SK-N-SH (cell line): Measurements from ENCODE around the gene RDX. TPM values are rescaled to one million over a fixed set of nuclear protein-coding genes. Genes with fewer than 3 reads are reported as not detected.

Experiments
- CTCF ChIA-PET: fragments of 300-600, 350-600 bp; formaldehyde crosslinking; extraction: SDS; loops from one replicate; lab custom pipeline; 2021; lab: Yijun Ruan, JAX
- POLR2A ChIA-PET: fragments of 350-600 bp; sonication (Branson Sonifier 250); formaldehyde crosslinking; extraction: SDS; loops from one replicate; lab custom pipeline; 2020; ENCODE audit warnings: antibody characterized with exemption, inconsistent platforms; lab: Yijun Ruan, JAX
- DNase-seq: peaks from one replicate; pipeline ENCODE4 v3.0.0; 2012
- H2AFZ ChIP-seq: fragments of 200-600 bp; sonication (generic); 2 replicates; pipeline ENCODE4 v1.8.1; 2016; ENCODE audit warnings: antibody characterized with exemption, mild to moderate bottlenecking, low read depth
- H3F3A ChIP-seq: fragments of 200-600 bp; sonication (generic); replicated peaks from 2 replicates; pipeline ENCODE3; 2016; ENCODE audit warnings: antibody characterized with exemption, mild to moderate bottlenecking; ENCODE audit not compliant: insufficient read depth
- H3K27ac ChIP-seq, 2 experiments: fragments of 200-500 bp in 1 of 2; fragments of 200-600 bp in 1 of 2; sonication (Bioruptor generic) in 1 of 2; sonication (generic), shearing (Covaris generic) in 1 of 2; 2 replicates each; pipeline versions ENCODE4 v1.5.1 to v1.6.1; 2014 to 2016; ENCODE audit warnings: low read depth in 2 of 2, inconsistent platforms in 1 of 2, low read length in 1 of 2, mild to moderate bottlenecking in 1 of 2, mixed read lengths in 1 of 2
- H3K27me3 ChIP-seq: fragments of 200-600 bp; sonication (generic), shearing (Covaris generic); 2 replicates; pipeline ENCODE4 v1.6.1; 2016; ENCODE audit warnings: mixed run types; ENCODE audit not compliant: insufficient read depth
- H3K36me3 ChIP-seq, 2 experiments: fragments of 200-500 bp in 1 of 2; fragments of 200-600 bp in 1 of 2; sonication (Bioruptor generic) in 1 of 2; sonication (generic) in 1 of 2; replicated peaks in 1 of 2; 2 replicates each; pipeline versions ENCODE3 to v1.5.1; 2014 to 2016; ENCODE audit warnings: low read length in 1 of 2, mild to moderate bottlenecking in 1 of 2; ENCODE audit not compliant: insufficient read depth in 2 of 2, control insufficient read depth in 1 of 2
- H3K4me1 ChIP-seq, 2 experiments: fragments of 200-500 bp in 1 of 2; fragments of 200-600 bp in 1 of 2; sonication (Bioruptor generic) in 1 of 2; sonication (generic), shearing (Covaris generic) in 1 of 2; 2 replicates each; pipeline versions ENCODE4 v1.5.1 to v1.6.1; 2014 to 2016; ENCODE audit warnings: low read depth in 1 of 2, low read length in 1 of 2, mixed run types in 1 of 2; ENCODE audit not compliant: insufficient read depth in 2 of 2, control insufficient read depth in 1 of 2
- H3K4me2 ChIP-seq: fragments of 200-600 bp; sonication (generic), shearing (Covaris generic); 2 replicates; pipeline ENCODE4 v1.6.1; 2017; ENCODE audit warnings: mixed run types
- H3K4me3 ChIP-seq, 2 experiments: fragments of 200-500 bp in 1 of 2; fragments of 200-600 bp in 1 of 2; sonication (Bioruptor generic) in 1 of 2; sonication (generic), shearing (Covaris generic) in 1 of 2; 2 replicates each; pipeline versions ENCODE4 v1.5.1 to v1.8.1; 2014 to 2016; ENCODE audit warnings: low read depth in 2 of 2, inconsistent platforms in 1 of 2, low read length in 1 of 2, mild to moderate bottlenecking in 1 of 2, mixed read lengths in 1 of 2, moderate library complexity in 1 of 2
- H3K79me2 ChIP-seq: fragments of 200-600 bp; sonication (generic); 2 replicates; pipeline ENCODE4 v1.8.1; 2017; ENCODE audit warnings: mild to moderate bottlenecking; ENCODE audit not compliant: insufficient read depth
- H3K9ac ChIP-seq: fragments of 200-600 bp; sonication (generic); 2 replicates; pipeline ENCODE4 v1.6.1; 2017; ENCODE audit warnings: mixed run types
- H3K9me2 ChIP-seq: fragments of 200-600 bp; sonication (generic); 2 replicates; pipeline ENCODE4 v1.6.1; 2017; ENCODE audit warnings: mixed run types
- H3K9me3 ChIP-seq: fragments of 200-600 bp; sonication (generic); 2 replicates; pipeline ENCODE4 v1.6.1; 2017; ENCODE audit warnings: mixed run types, mild to moderate bottlenecking, moderate library complexity
- H4K20me1 ChIP-seq: fragments of 200-600 bp; sonication (generic); 2 replicates; pipeline ENCODE4 v1.6.1; 2017; ENCODE audit warnings: mild to moderate bottlenecking, mixed run types; ENCODE audit not compliant: insufficient read depth
- CHD2 ChIP-seq: fragments of 150-350 bp; IDR thresholded peaks from 2 replicates; pipeline ENCODE4 v1.6.1; 2018; ENCODE audit warnings: low read length; ENCODE audit not compliant: partially characterized antibody
- EZH2phosphoT487 ChIP-seq: fragments of 200-600 bp; sonication (generic); IDR thresholded peaks from 2 replicates; pipeline ENCODE4 v1.6.1; 2017; ENCODE audit warnings: low read depth, mixed run types, mild to moderate bottlenecking, antibody characterized with exemption, moderate library complexity, borderline replicate concordance
- FOSL2 ChIP-seq: IDR thresholded peaks from 2 replicates; pipeline ENCODE4 v1.4.0; 2012; ENCODE audit warnings: low read depth, mild to moderate bottlenecking, moderate library complexity, borderline replicate concordance
- FOXM1 ChIP-seq: IDR thresholded peaks from 2 replicates; pipeline ENCODE4 v1.4.0; 2012; ENCODE audit warnings: low read depth, mild to moderate bottlenecking
- JUND ChIP-seq: IDR thresholded peaks from 2 replicates; pipeline ENCODE4 v1.4.0; 2012
- MXI1 ChIP-seq: IDR thresholded peaks from 2 replicates; pipeline ENCODE4 v1.6.1; 2012; ENCODE audit warnings: mild to moderate bottlenecking, low read depth, low read length, improper control_type of control experiment
- NFIC ChIP-seq: IDR thresholded peaks from 2 replicates; pipeline ENCODE4 v1.4.0; 2012; ENCODE audit warnings: borderline replicate concordance
- POLR2AphosphoS5 ChIP-seq: IDR thresholded peaks from 2 replicates; pipeline ENCODE4 v1.6.1; 2012; ENCODE audit warnings: low read depth, low read length
- RCOR1 ChIP-seq: fragments of 150-350 bp; IDR thresholded peaks from 2 replicates; pipeline ENCODE4 v1.6.1; 2017; ENCODE audit warnings: antibody characterized with exemption, low read length
- REST ChIP-seq: IDR thresholded peaks from 2 replicates; pipeline ENCODE4 v1.6.1; 2012; ENCODE audit warnings: mild to moderate bottlenecking, low read depth, low read length, moderate library complexity
- RXRA ChIP-seq: IDR thresholded peaks from 2 replicates; pipeline ENCODE4 v1.4.0; 2012; ENCODE audit warnings: low read depth, mild to moderate bottlenecking, borderline replicate concordance
- TAF1 ChIP-seq: IDR thresholded peaks from 2 replicates; pipeline ENCODE4 v1.6.1; 2012; ENCODE audit warnings: low read depth, mild to moderate bottlenecking, low read length, moderate library complexity, borderline replicate concordance
- TCF12 ChIP-seq: IDR thresholded peaks from 2 replicates; pipeline ENCODE4 v1.4.0; 2012
- TEAD4 ChIP-seq: IDR thresholded peaks from 2 replicates; pipeline ENCODE4 v1.4.0; 2012; ENCODE audit warnings: mild to moderate bottlenecking, borderline replicate concordance; ENCODE audit not compliant: insufficient read depth
- USF1 ChIP-seq: IDR thresholded peaks from 2 replicates; pipeline ENCODE4 v1.4.0; 2012; ENCODE audit warnings: low read depth, borderline replicate concordance
- YY1 ChIP-seq: IDR thresholded peaks from 2 replicates; pipeline ENCODE4 v1.4.0; 2012; ENCODE audit warnings: low read depth, mild to moderate bottlenecking
- WGBS: methylation state at CpG from one replicate; pipeline ENCODE4 v1.1.6; 2017; ENCODE audit warnings: low lambda C conversion rate; 5-methylcytosine and 5-hydroxymethylcytosine counted together
- polyA plus RNA-seq, 3 experiments: library from polyadenylated mRNA; depleted of rRNA; stranded (reverse); fragments of >200 nt; gene quantifications; 2 replicates each; pipeline ENCODE4 v1.2.3, GENCODE V29; 2012

RDX gene
- polyA plus RNA-seq, 1 of the 3 experiments (the other 2 are of a cell fraction), result 29.4 TPM

GRCh38 chr11:110148775-110149744, 147.4 kb downstream of the RDX start:
- ChIA-PET CTCF (interaction anchor here (1.1 kb wide), 1 partner anchor 10 kb away, joined by 4 read pairs; no protein-coding TSS in a partner anchor), POLR2A (no interaction called here)
- TF ChIP-seq FOXM1, result no peak
- TF ChIP-seq POLR2AphosphoS5, result no peak
- TF ChIP-seq CHD2, result no peak
- no peak for TF ChIP-seq RCOR1
- peak; percentile 66; the same call in 1 of the 2 replicates for TF ChIP-seq FOSL2
- TF ChIP-seq TAF1, result no peak
- peak; percentile 51 for TF ChIP-seq JUND
- TF ChIP-seq RXRA, result peak; percentile 75; the same call in 1 of the 2 replicates
- TF ChIP-seq REST, result no peak
- no peak for TF ChIP-seq EZH2phosphoT487
- no peak for TF ChIP-seq NFIC
- TF ChIP-seq TEAD4, result no peak
- no peak for TF ChIP-seq MXI1
- TF ChIP-seq TCF12, result peak; percentile 40; the same call in 1 of the 2 replicates
- TF ChIP-seq USF1, result no peak
- no peak for TF ChIP-seq YY1
- Histone ChIP-seq H3K27ac (peak overlapping the region in 1 of 2 experiments; percentile 73; a peak in 2 of 4 replicates), H3K27me3 (no peaks in the 10 kb centered on the region), H3K4me2 (peak overlapping the region; percentile 45; the same call in 1 of the 2 replicates), H3K4me3 (no peak overlapping the region), H2AFZ (no peak overlapping the region), H3K9me2 (no peaks in the 10 kb centered on the region), H3K36me3 (peaks cover 0 to 18% of the 10 kb centered on the region in 2 experiments), H3F3A (peaks cover 35% of the 10 kb centered on the region), H3K9ac (no peak overlapping the region; the same call in 1 of the 2 replicates), H3K79me2 (peaks cover 17% of the 10 kb centered on the region), H4K20me1 (peaks cover 3% of the 10 kb centered on the region; the same call in 1 of the 2 replicates), H3K9me3 (no peaks in the 10 kb centered on the region), H3K4me1 (peaks cover 6 to 25% of the 10 kb centered on the region in 2 experiments)
- 59% methylated on average over 9 of the region's 9 CpGs for WGBS
- no peak for DNase-seq
